ENCODE data around the gene TRAP1. TPM values are rescaled to one million over a fixed set of nuclear protein-coding genes. Genes with fewer than 3 reads are reported as not detected.

Gene TRAP1
- total and polyA plus RNA-seq, 2 experiments from 2014 or later: 62.3 to 80.5 TPM

GRCh38 chr16:3612510-3613466 lies 104.5 kb downstream of the TRAP1 start:
- TF ChIP-seq, protein P1, sequence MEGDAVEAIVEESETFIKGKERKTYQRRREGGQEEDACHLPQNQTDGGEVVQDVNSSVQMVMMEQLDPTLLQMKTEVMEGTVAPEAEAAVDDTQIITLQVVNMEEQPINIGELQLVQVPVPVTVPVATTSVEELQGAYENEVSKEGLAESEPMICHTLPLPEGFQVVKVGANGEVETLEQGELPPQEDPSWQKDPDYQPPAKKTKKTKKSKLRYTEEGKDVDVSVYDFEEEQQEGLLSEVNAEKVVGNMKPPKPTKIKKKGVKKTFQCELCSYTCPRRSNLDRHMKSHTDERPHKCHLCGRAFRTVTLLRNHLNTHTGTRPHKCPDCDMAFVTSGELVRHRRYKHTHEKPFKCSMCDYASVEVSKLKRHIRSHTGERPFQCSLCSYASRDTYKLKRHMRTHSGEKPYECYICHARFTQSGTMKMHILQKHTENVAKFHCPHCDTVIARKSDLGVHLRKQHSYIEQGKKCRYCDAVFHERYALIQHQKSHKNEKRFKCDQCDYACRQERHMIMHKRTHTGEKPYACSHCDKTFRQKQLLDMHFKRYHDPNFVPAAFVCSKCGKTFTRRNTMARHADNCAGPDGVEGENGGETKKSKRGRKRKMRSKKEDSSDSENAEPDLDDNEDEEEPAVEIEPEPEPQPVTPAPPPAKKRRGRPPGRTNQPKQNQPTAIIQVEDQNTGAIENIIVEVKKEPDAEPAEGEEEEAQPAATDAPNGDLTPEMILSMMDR (IDR thresholded peaks at IDR 0.05; ENCODE audit: poor library complexity): no peak
- TF ChIP-seq EZH2phosphoT487 (IDR thresholded peaks at IDR 0.05; ENCODE audit: low read depth, severe bottlenecking, unreplicated experiment) (no peak), EZH2 (IDR thresholded peaks at IDR 0.05; ENCODE audit: borderline replicate concordance) (no peak)
- DNase-seq (ENCODE audit: low spot score): no peak
- Histone ChIP-seq H3K36me3 (replicated peaks; ENCODE audit: insufficient read depth, low read depth) (no peaks in the 10 kb centered on the region), H3K4me2 (peak overlapping the region; percentile 77), H3K4me3 (peak overlapping the region; percentile 96), H3K9me3 (ENCODE audit: low read depth) (no peaks in the 10 kb centered on the region), H3K27ac (no peak overlapping the region), H4K20me1 (ENCODE audit: insufficient read depth, poor library complexity, severe bottlenecking) (no peaks in the 10 kb centered on the region), H3K27me3 (no peaks in the 10 kb centered on the region), H3K9me2 (replicated peaks; ENCODE audit: insufficient read depth) (no peaks in the 10 kb centered on the region), H3K4me1 (ENCODE audit: insufficient read depth) (peaks cover 18% of the 10 kb centered on the region), H3K79me2 (peaks cover 67% of the 10 kb centered on the region), H2AFZ (no peak overlapping the region)
- 87% methylated on average over 29 of the region's 34 CpGs for WGBS (ENCODE audit: low lambda C conversion rate, missing lambda C conversion rate)

- H3K79me2 ChIP-seq: peaks cover 54% of the 10 kb centered on the region
- WGBS (ENCODE audit: low lambda C conversion rate, missing lambda C conversion rate): under 1% methylated on average over 66 of the region's 86 CpGs
Measured at GRCh38 chr16:3611146-3611975, 106.0 kb downstream of the TRAP1 start, which contains the start of gene SLX4. Gene SLX4 (minus strand): TSS chr16:3611606. CDS start chr16:3608964, 2,642 bp downstream.

GRCh38 chr16:3610698-3611145 lies 106.6 kb downstream of the TRAP1 start:
- peak overlapping the region; percentile 77 for H3K4me3 ChIP-seq
- no peaks in the 10 kb centered on the region for H3K27me3 ChIP-seq
- H3K36me3 ChIP-seq (replicated peaks; ENCODE audit: insufficient read depth, low read depth): no peaks in the 10 kb centered on the region
- H3K4me2 ChIP-seq: peak overlapping the region; percentile 93
- H3K79me2 ChIP-seq: peaks cover 48% of the 10 kb centered on the region
- peak overlapping the region; percentile 82 for H3K27ac ChIP-seq
- H3K9me2 ChIP-seq (replicated peaks; ENCODE audit: insufficient read depth): no peaks in the 10 kb centered on the region
- TF ChIP-seq, protein P1 (IDR thresholded peaks at IDR 0.05; ENCODE audit: poor library complexity): no peak
- TF ChIP-seq EZH2phosphoT487 (IDR thresholded peaks at IDR 0.05; ENCODE audit: low read depth, severe bottlenecking, unreplicated experiment): no peak
- no peak for TF ChIP-seq EZH2 (IDR thresholded peaks at IDR 0.05; ENCODE audit: borderline replicate concordance)
- peaks cover 18% of the 10 kb centered on the region for H3K4me1 ChIP-seq (ENCODE audit: insufficient read depth)
- H3K9me3 ChIP-seq (ENCODE audit: low read depth): no peaks in the 10 kb centered on the region
- H2AFZ ChIP-seq: peak overlapping the region; percentile 80
- no peaks in the 10 kb centered on the region for H4K20me1 ChIP-seq (ENCODE audit: insufficient read depth, poor library complexity, severe bottlenecking)
- DNase-seq (ENCODE audit: low spot score): no peak
- WGBS (ENCODE audit: low lambda C conversion rate, missing lambda C conversion rate): 6% methylated on average over 10 of the region's 10 CpGs

More at GRCh38 chr16:3611146-3611975, 106.0 kb downstream of the TRAP1 start, which contains the start of gene SLX4:
- TF ChIP-seq EZH2phosphoT487 (IDR thresholded peaks at IDR 0.05; ENCODE audit: low read depth, severe bottlenecking, unreplicated experiment) (no peak), EZH2 (IDR thresholded peaks at IDR 0.05; ENCODE audit: borderline replicate concordance) (no peak)
- TF ChIP-seq, protein P1 (IDR thresholded peaks at IDR 0.05; ENCODE audit: poor library complexity): no peak
- peaks cover 18% of the 10 kb centered on the region for H3K4me1 ChIP-seq (ENCODE audit: insufficient read depth)
- no peaks in the 10 kb centered on the region for H4K20me1 ChIP-seq (ENCODE audit: insufficient read depth, poor library complexity, severe bottlenecking)
- no peaks in the 10 kb centered on the region for H3K9me2 ChIP-seq (replicated peaks; ENCODE audit: insufficient read depth)
- H3K4me3 ChIP-seq: peak within 1 kb of the TSS; percentile 96
- DNase-seq (ENCODE audit: low spot score): peak; percentile 99
- peak within 1 kb of the TSS; percentile 95 for H3K27ac ChIP-seq
- no peaks in the 10 kb centered on the region for H3K27me3 ChIP-seq
- no peaks in the 10 kb centered on the region for H3K36me3 ChIP-seq (replicated peaks; ENCODE audit: insufficient read depth, low read depth)
- peak within 1 kb of the TSS; percentile 93 for H3K4me2 ChIP-seq
- H2AFZ ChIP-seq: peak within 1 kb of the TSS; percentile 83
- no peaks in the 10 kb centered on the region for H3K9me3 ChIP-seq (ENCODE audit: low read depth)

All from hepatocyte (in vitro differentiated cells).